ENCODE measurements around the gene NAP1L3. TPM values are rescaled to one million over a fixed set of nuclear protein-coding genes. Genes with fewer than 3 reads are reported as not detected.

NAP1L3 gene
- total RNA-seq (2021) (29.2 to 33.4 TPM (median 30.3 TPM) in 3 replicates), Bru-seq, nascent RNA (percentile 96 among the genes with signal in this experiment)
- long read RNA-seq, experiment 1, transcript NAP1L3-201 (1 exons, 2,639 nt): major isoform, 163 of 163 reads
- long read RNA-seq, experiment 1, partial matches to known transcripts: 0 of 163 reads
- long read RNA-seq, experiment 1, other reads (novel, unspliced or antisense): 0 of 163 reads
- long read RNA-seq, experiment 2, transcript NAP1L3-201 (1 exons, 2,639 nt): major isoform, 53 of 54 reads
- long read RNA-seq, experiment 2, partial matches to known transcripts: 0 of 54 reads
- long read RNA-seq, experiment 2, other reads (novel, unspliced or antisense): 1 of 54 reads
- long read RNA-seq, experiment 3, transcript NAP1L3-201 (1 exons, 2,639 nt): major isoform, 19 of 19 reads
- long read RNA-seq, experiment 3, partial matches to known transcripts: 0 of 19 reads
- long read RNA-seq, experiment 3, other reads (novel, unspliced or antisense): 0 of 19 reads

DNA sequence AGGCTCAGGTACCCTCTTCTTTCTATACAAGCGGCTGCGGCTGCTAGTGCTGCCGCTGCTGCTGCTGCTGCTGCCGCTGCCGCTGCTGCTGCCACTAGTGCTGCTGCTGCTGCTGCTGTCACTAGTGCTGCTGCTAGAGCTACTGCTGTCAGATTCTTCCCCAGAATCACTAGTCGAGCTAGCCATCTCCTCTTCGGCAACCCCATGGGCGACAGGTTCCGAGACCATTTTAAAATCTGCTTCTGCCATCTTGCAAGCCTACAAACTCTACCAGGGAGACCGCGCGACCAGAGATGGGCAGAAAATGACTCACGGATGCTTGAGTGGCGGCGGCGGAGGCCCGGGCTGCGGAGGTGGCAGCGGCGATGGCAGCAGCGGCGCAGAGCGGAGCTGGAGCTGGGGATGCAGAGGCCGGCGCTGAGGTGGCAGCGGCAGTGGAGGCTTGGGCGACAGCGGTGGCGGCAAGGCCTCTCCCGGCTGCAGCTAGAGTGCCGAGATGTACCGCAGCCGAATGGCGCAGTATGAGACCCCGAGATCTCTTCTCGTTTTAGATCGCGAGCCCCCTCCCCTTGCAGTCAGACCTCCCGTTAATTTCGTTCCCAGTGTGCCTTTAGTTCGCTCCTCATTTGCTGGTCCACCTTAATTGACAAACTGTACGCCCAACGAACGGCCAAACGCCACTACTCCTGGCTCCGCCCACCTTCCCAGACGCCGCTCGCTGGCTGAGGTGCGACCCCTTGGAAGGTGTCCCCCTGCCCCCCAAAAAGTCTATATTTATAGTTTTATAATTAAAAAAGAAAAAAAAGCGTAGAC lies at the start of gene NAP1L3:
NAP1L3 (minus strand) TSS at position 523 of the 813 bp plus-strand sequence; CDS start at position 249, 274 bp downstream.
- H3K36me3 Mint-ChIP-seq: peaks cover 3% of the 10 kb centered on the region; the same call in 1 of the 2 replicates
- DNase-seq (ENCODE audit: low spot score): peak; percentile 57
- peaks cover 13% of the 10 kb centered on the region for H3K4me1 Mint-ChIP-seq
- H3K27ac Mint-ChIP-seq: peak within 1 kb of the TSS; percentile 53; the same call in 1 of the 2 replicates
- no peaks in the 10 kb centered on the region for H3K9me3 Mint-ChIP-seq
- CTCF ChIA-PET: no interaction called here
- POLR2A ChIA-PET: interaction anchor here (0.6 to 0.7 kb wide), 2 partner anchors 15 to 89 kb away, joined by 3 read pairs; no protein-coding TSS in a partner anchor
- peak; percentile 97 for ATAC-seq
- H3K4me3 Mint-ChIP-seq: peak within 1 kb of the TSS; percentile 94
- no peaks in the 10 kb centered on the region; the same call in 1 of the 2 replicates for H3K27me3 Mint-ChIP-seq (ENCODE audit: low read depth)
- TF ChIP-seq ZBTB21 (CRISPR knock-in tag; IDR thresholded peaks at IDR 0.05; ENCODE audit: borderline replicate concordance): no peak
- peak; percentile 59 for TF ChIP-seq NFYB (CRISPR knock-in tag; conservative IDR thresholded peaks at IDR 0.05; ENCODE audit: low read depth)
- TF ChIP-seq, protein P1, sequence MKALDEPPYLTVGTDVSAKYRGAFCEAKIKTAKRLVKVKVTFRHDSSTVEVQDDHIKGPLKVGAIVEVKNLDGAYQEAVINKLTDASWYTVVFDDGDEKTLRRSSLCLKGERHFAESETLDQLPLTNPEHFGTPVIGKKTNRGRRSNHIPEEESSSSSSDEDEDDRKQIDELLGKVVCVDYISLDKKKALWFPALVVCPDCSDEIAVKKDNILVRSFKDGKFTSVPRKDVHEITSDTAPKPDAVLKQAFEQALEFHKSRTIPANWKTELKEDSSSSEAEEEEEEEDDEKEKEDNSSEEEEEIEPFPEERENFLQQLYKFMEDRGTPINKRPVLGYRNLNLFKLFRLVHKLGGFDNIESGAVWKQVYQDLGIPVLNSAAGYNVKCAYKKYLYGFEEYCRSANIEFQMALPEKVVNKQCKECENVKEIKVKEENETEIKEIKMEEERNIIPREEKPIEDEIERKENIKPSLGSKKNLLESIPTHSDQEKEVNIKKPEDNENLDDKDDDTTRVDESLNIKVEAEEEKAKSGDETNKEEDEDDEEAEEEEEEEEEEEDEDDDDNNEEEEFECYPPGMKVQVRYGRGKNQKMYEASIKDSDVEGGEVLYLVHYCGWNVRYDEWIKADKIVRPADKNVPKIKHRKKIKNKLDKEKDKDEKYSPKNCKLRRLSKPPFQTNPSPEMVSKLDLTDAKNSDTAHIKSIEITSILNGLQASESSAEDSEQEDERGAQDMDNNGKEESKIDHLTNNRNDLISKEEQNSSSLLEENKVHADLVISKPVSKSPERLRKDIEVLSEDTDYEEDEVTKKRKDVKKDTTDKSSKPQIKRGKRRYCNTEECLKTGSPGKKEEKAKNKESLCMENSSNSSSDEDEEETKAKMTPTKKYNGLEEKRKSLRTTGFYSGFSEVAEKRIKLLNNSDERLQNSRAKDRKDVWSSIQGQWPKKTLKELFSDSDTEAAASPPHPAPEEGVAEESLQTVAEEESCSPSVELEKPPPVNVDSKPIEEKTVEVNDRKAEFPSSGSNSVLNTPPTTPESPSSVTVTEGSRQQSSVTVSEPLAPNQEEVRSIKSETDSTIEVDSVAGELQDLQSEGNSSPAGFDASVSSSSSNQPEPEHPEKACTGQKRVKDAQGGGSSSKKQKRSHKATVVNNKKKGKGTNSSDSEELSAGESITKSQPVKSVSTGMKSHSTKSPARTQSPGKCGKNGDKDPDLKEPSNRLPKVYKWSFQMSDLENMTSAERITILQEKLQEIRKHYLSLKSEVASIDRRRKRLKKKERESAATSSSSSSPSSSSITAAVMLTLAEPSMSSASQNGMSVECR (CRISPR knock-in tag; IDR thresholded peaks at IDR 0.05; ENCODE audit: borderline replicate concordance): peak; percentile 51; the same call in 1 of the 2 replicates
- TF ChIP-seq HMGA2 (CRISPR knock-in tag; IDR thresholded peaks at IDR 0.05): no peak
- no peak for TF ChIP-seq NR3C1 (CRISPR knock-in tag; conservative IDR thresholded peaks at IDR 0.05; ENCODE audit: low read depth)
- TF ChIP-seq, protein P2, sequence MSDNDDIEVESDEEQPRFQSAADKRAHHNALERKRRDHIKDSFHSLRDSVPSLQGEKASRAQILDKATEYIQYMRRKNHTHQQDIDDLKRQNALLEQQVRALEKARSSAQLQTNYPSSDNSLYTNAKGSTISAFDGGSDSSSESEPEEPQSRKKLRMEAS (CRISPR knock-in tag; IDR thresholded peaks at IDR 0.05): peak; percentile 46; the same call in 1 of the 2 replicates

GRCh38 chrX:93711076-93711475 lies 37.7 kb upstream of the NAP1L3 start:
- Mint-ChIP-seq H3K27me3 (ENCODE audit: low read depth) (no peaks in the 10 kb centered on the region), H3K9me3 (no peaks in the 10 kb centered on the region), H3K4me3 (no peak overlapping the region), H3K36me3 (no peaks in the 10 kb centered on the region), H3K27ac (no peak overlapping the region), H3K4me1 (no peaks in the 10 kb centered on the region)
- DNase-seq (ENCODE audit: low spot score) (no peak), ATAC-seq (no peak)
- POLR2A ChIA-PET: no interaction called here
- CTCF ChIA-PET: no interaction called here
- TF ChIP-seq MYBL2 (CRISPR knock-in tag; IDR thresholded peaks at IDR 0.05) (no peak), USF2 (CRISPR knock-in tag; IDR thresholded peaks at IDR 0.05) (no peak), ZMAT4 (CRISPR knock-in tag; IDR thresholded peaks at IDR 0.05) (no peak), ELF4 (CRISPR knock-in tag; IDR thresholded peaks at IDR 0.05; ENCODE audit: low read depth) (no peak), ZNF396 (CRISPR knock-in tag; IDR thresholded peaks at IDR 0.05; ENCODE audit: borderline replicate concordance) (no peak), ZNF232 (CRISPR knock-in tag; IDR thresholded peaks at IDR 0.05) (no peak), RORB (CRISPR knock-in tag; IDR thresholded peaks at IDR 0.05) (no peak), ZNF121 (CRISPR knock-in tag; IDR thresholded peaks at IDR 0.05) (no peak), FOXP4 (CRISPR knock-in tag; IDR thresholded peaks at IDR 0.05) (no peak), CREM (CRISPR knock-in tag; IDR thresholded peaks at IDR 0.05) (no peak), RELA (CRISPR knock-in tag; IDR thresholded peaks at IDR 0.05; ENCODE audit: borderline replicate concordance) (no peak), USF1 (CRISPR knock-in tag; IDR thresholded peaks at IDR 0.05) (no peak), TP53 (CRISPR knock-in tag; IDR thresholded peaks at IDR 0.05) (no peak), ATF1 (CRISPR knock-in tag; IDR thresholded peaks at IDR 0.05) (no peak), SMAD3 (CRISPR knock-in tag; IDR thresholded peaks at IDR 0.05; ENCODE audit: borderline replicate concordance) (no peak), ETV6 (CRISPR knock-in tag; IDR thresholded peaks at IDR 0.05) (no peak), ZNF416 (CRISPR knock-in tag; IDR thresholded peaks at IDR 0.05) (no peak)

Measured in WTC11 (cell line).